ENCODE data around the gene ARID1A.
"Not testable (repeated sequence)": the region's sequence is repeated elsewhere in the genome, so short reads cannot be mapped to it uniquely, and the experiment has no call there.

GRCh38 chr1:26705227-26705626 lies 9.4 kb downstream of the ARID1A start:
- not testable (repeated sequence) for TF ChIP-seq EZH2 (IDR thresholded peaks at IDR 0.05; ENCODE audit: low read length); CTCF (optimal IDR thresholded peaks at IDR 0.05 in 1 of 3, IDR thresholded peaks at IDR 0.05 in 1 of 3, conservative IDR thresholded peaks at IDR 0.05 in 1 of 3; ENCODE audit: extremely low read depth in 1 of 3, insufficient read depth in 2 of 3, low read length in 3 of 3)

All from keratinocyte (primary cell).